GM19468 (cell line): Measurements from ENCODE around the gene PSG3.
"Not testable (repeated sequence)": the region's sequence is repeated elsewhere in the genome, so short reads cannot be mapped to it uniquely, and the experiment has no call there.

Experiments
- ATAC-seq: cut with Tn5 transposase; IDR thresholded peaks from one replicate; pipeline ENCODE4 v1.9.1; 2021; ENCODE audit warnings: mild to moderate bottlenecking, moderate library complexity, moderate number of reproducible peaks; ENCODE audit not compliant: unreplicated experiment; ENCODE audit errors: extremely low read depth

PSG3 gene

DNA sequence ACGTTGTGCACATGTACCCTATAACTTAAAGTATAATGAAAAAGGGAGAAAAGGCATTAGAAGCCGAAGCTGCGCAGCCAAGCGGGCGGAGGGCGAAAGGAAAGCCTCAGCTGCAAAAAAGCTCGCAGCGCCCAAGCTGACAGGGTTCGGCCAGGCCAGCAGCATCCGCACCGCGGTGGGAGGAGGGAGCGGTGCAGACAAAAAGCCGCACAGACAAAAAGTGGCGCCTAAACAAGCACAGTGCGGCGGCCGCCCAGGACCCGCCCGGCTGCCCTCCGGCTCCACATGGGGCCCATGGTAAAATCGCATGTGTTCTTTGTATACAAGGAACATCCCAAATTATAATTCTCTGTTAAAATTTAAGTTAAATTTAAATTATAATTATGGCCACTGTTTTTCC, 42.4 kb downstream of the PSG3 start:
- no peak for ATAC-seq

DNA sequence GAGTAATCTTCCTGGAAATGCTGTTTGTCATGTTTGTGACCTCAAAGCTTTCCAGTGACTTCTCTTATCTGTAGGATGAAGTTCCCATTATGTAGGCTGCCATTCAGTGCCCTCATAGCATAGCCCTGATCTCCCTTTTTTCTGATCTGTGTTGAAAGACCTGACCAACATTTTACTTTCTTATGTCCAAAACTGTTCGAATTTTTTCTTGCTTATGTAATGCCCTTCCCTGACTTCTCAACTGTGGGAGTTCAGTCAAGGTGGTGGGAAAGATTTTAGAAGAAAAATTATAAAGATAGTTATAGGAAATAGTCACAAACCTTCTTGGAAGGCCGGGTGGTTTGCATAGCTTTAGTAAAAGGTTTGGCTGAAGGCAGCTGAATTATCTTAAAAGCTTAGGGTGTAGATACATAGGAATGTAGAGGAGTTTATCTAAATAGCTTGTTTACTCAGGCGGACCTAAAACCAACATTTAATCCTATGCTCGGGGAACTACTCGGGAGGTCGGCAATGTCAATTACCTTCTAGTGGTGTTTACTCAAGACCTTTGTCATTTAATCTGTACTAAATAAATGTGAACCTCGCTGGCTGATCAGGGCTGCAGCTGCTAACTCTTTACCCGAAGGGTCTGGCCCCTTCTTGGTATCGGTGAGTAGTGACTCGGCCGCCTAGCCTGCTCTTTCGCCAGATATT, 44.3 kb downstream of the PSG3 start:
- ATAC-seq: no peak

DNA sequence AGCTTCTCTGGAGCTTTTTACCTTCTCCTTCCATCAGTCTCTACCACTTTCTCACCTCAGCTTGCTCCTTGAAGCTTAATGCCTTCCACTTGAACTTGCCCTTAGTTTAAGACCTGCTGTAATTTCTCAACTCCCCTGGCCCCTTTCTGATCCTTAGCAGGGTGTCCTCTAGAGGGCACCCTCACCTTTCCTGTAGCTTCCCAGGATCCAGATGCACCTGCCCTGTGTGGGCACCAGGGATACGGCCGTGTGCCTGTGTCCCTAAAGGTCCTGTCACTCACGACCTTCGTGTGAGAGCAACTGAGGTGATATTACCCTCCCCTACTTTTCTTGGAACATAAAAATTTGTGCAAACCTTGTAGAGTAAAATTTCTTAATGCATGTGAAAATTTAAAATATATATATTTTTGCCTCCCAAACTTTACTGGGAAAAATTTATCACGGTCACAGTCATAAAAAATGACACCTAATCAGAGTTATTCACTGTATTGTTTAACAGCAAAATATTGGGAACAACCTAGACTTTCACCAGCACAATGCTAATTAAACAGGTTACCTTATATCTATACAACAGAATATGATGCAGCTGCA, 46.4 kb downstream of the PSG3 start:
- no peak for ATAC-seq

DNA sequence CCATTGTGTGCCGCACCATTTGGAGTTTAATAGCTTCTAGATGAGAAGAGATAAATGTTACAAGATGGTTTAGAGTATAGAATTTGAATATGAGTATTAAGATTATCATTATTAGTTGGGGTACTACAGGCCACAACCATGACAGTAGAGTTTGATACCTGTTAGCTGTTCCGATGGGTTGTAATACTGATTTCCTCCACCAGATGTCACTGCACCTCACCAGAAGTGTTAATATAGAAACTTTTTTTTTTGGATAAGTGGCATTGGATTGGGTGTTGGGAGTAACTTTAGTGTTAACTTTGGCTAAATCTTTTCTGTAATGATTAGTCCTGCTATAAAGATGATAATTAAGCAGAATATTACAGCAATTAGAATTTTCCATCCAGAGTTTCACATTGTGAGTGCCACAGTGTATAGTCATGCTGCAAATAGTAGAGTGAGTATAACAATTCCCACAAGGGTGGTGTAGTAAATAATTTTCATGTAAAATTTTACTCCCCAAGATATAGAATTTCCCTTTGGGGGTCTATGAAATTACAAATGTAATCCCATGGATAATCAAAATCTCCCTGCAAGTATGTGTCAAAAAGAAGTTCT, 56.3 kb downstream of the PSG3 start:
- ATAC-seq: no peak

DNA sequence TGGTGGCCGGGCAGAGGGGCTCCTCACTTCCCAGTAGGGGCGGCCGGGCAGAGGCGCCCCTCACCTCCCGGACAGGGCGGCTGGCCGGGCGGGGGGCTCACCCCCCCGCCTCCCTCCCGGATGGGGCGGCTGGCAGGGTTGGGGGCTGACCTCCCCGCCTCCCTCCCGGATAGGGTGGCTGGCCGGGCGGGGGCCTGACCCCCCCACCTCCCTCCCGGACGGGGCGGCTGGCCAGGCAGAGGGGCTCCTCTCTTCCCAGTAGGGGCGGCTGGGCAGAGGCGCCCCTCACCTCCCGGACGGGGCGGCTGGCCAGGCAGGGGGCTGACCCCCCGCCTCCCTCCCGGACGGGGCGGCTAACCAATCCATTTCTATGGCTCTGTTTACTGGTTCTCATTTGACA, 64.0 kb downstream of the PSG3 start:
- not testable (repeated sequence) for ATAC-seq

DNA sequence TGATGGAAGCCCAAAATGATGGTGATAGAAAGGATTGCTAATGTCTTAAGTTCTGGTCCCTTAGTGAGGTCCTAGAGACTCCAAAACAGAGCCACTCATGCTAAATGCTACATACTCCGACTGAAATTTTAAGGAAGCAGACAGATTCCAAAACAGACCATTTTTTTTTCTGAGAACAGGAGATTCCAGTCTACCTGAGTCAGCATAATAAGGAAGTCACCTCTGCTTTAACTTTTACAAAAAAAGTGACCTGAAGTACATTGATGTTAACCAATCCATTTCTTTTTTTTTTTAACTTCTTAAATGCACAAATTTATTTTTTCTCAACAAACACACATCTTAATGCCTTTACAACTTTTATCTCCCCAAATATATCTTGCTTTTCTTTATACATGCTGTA, 65.7 kb downstream of the PSG3 start:
- not testable (repeated sequence) for ATAC-seq
